GM19397 (cell line): ENCODE data around the gene ABR.

Experiments
- ATAC-seq: cut with Tn5 transposase; IDR thresholded peaks from one replicate; pipeline ENCODE4 v1.9.1; 2021; ENCODE audit warnings: mild to moderate bottlenecking, moderate library complexity; ENCODE audit not compliant: unreplicated experiment

Gene ABR

GRCh38 chr17:1011760-1012735 is 167.7 kb downstream of the ABR start:
- no peak for ATAC-seq

GRCh38 chr17:1011138-1011537 is 168.6 kb downstream of the ABR start:
- ATAC-seq, result no peak

GRCh38 chr17:1010586-1010985 is 169.2 kb downstream of the ABR start:
- ATAC-seq, result no peak

- no peak for ATAC-seq
Measured at GRCh38 chr17:1010086-1010450, 169.7 kb downstream of the ABR start.

- no peak for ATAC-seq
Measured at GRCh38 chr17:1009229-1010085, 170.3 kb downstream of the ABR start.

- ATAC-seq, result no peak
Measured at GRCh38 chr17:1008008-1008761, 171.6 kb downstream of the ABR start.

- no peak for ATAC-seq
Measured at GRCh38 chr17:1007310-1008007, 172.3 kb downstream of the ABR start.

- ATAC-seq, result no peak
Measured at GRCh38 chr17:1006054-1006453, 173.7 kb downstream of the ABR start.

GRCh38 chr17:1005361-1005946 is 174.3 kb downstream of the ABR start:
- ATAC-seq, result no peak

GRCh38 chr17:1004769-1005295 is 174.9 kb downstream of the ABR start:
- ATAC-seq, result no peak

- no peak for ATAC-seq
Measured at GRCh38 chr17:1003972-1004768, 175.6 kb downstream of the ABR start.

GRCh38 chr17:1003633-1003971 is 176.2 kb downstream of the ABR start:
- ATAC-seq, result no peak

- no peak for ATAC-seq
Measured at GRCh38 chr17:1002771-1003555, 176.8 kb downstream of the ABR start.

GRCh38 chr17:1002412-1002753 is 177.4 kb downstream of the ABR start:
- no peak for ATAC-seq

- ATAC-seq, result no peak
Measured at GRCh38 chr17:1001640-1002411, 178.0 kb downstream of the ABR start.

GRCh38 chr17:1000597-1001461 is 179.0 kb downstream of the ABR start:
- ATAC-seq, result no peak

GRCh38 chr17:998111-998510 is 181.7 kb downstream of the ABR start:
- no peak for ATAC-seq
